ENCODE results near the gene GLG1. TPM values are rescaled to one million over a fixed set of nuclear protein-coding genes. Genes with fewer than 3 reads are reported as not detected.
A peak's percentile ranks its signal among the peaks of the same experiment; 100 is the strongest.

Gene GLG1
- total RNA-seq, 2 donors from 2014 or later = 96.9 to 98.3 TPM

- intact Hi-C loops (cut with DNase I) = loop anchor here (10.0 kb wide), 1 partner anchor 139 kb away; no protein-coding TSS in a partner anchor
- H3K4me1 ChIP-seq = no peaks in the 10 kb centered on the region
- no peak overlapping the region for H3K4me3 ChIP-seq
- H3K9ac ChIP-seq (ENCODE audit: low read depth in 2 of 2, low read length in 2 of 2) = no peak overlapping the region
- H3K27ac ChIP-seq = no peak overlapping the region
- H3K9me3 ChIP-seq = no peaks in the 10 kb centered on the region
- TF ChIP-seq CTCF (IDR thresholded peaks at IDR 0.05) = no peak
- no peaks in the 10 kb centered on the region for H3K27me3 ChIP-seq
- no peaks in the 10 kb centered on the region for H3K36me3 ChIP-seq
- no peak for DNase-seq
Observed at GRCh38 chr16:74485916-74486315, 121.0 kb downstream of the GLG1 start.

GRCh38 chr16:74480150-74481029 lies 126.5 kb downstream of the GLG1 start:
- intact Hi-C loops (cut with DNase I) = loop anchor here (10.0 kb wide), 1 partner anchor 144 kb away; no protein-coding TSS in a partner anchor
- Histone ChIP-seq H3K4me1 (peaks cover 3% of the 10 kb centered on the region), H3K27ac (peak overlapping the region; percentile 30), H3K36me3 (peaks cover 6% of the 10 kb centered on the region), H3K4me3 (no peak overlapping the region), H3K9ac (ENCODE audit: low read depth in 2 of 2, low read length in 2 of 2) (no peak overlapping the region), H3K9me3 (no peaks in the 10 kb centered on the region), H3K27me3 (no peaks in the 10 kb centered on the region)
- no peak for TF ChIP-seq CTCF (IDR thresholded peaks at IDR 0.05)
- DNase-seq = peak; percentile 92

GRCh38 chr16:74477226-74477625 lies 129.7 kb downstream of the GLG1 start:
- Histone ChIP-seq H3K4me1 (peaks cover 3% of the 10 kb centered on the region), H3K9ac (ENCODE audit: low read depth in 2 of 2, low read length in 2 of 2) (no peak overlapping the region), H3K4me3 (no peak overlapping the region), H3K36me3 (peaks cover 12% of the 10 kb centered on the region), H3K27me3 (no peaks in the 10 kb centered on the region), H3K27ac (peak overlapping the region; percentile 34), H3K9me3 (no peaks in the 10 kb centered on the region)
- no peak for TF ChIP-seq CTCF (IDR thresholded peaks at IDR 0.05)
- intact Hi-C loops (cut with DNase I) = no loop called here
- DNase-seq = peak; percentile 52

- intact Hi-C loops (cut with DNase I) = no loop called here
- no peak for DNase-seq
- Histone ChIP-seq H3K4me1 (no peaks in the 10 kb centered on the region), H3K27ac (no peak overlapping the region), H3K9me3 (no peaks in the 10 kb centered on the region), H3K27me3 (no peaks in the 10 kb centered on the region), H3K9ac (ENCODE audit: low read depth in 2 of 2, low read length in 2 of 2) (no peak overlapping the region), H3K36me3 (peaks cover 23% of the 10 kb centered on the region), H3K4me3 (no peak overlapping the region)
- no peak for TF ChIP-seq CTCF (IDR thresholded peaks at IDR 0.05)
Observed at GRCh38 chr16:74474416-74474815, 132.5 kb downstream of the GLG1 start.

GRCh38 chr16:74472540-74472939 lies 134.4 kb downstream of the GLG1 start:
- intact Hi-C loops (cut with DNase I) = no loop called here
- Histone ChIP-seq H3K36me3 (peaks cover 25% of the 10 kb centered on the region), H3K4me1 (no peaks in the 10 kb centered on the region), H3K9ac (ENCODE audit: low read depth in 2 of 2, low read length in 2 of 2) (no peak overlapping the region), H3K9me3 (no peaks in the 10 kb centered on the region), H3K4me3 (no peak overlapping the region), H3K27me3 (no peaks in the 10 kb centered on the region), H3K27ac (no peak overlapping the region)
- no peak for DNase-seq
- TF ChIP-seq CTCF (IDR thresholded peaks at IDR 0.05) = no peak
